Fibroblast of pulmonary artery (primary cell): ENCODE results near the gene ASCL2.

Source experiments
- DNase-seq: peaks from one replicate; pipeline ENCODE4 v3.0.0-alpha.2; 2010; ENCODE audit warnings: low read depth
- H3K4me3 ChIP-seq: replicated peaks from 2 replicates; pipeline ENCODE4 v1.5.1; 2011; ENCODE audit warnings: low read depth, mild to moderate bottlenecking, control low read depth, low read length, moderate library complexity
- TF ChIP-seq, protein P1 (sequence below): IDR thresholded peaks from 2 replicates; pipeline ENCODE4 v1.5.1; 2011; ENCODE audit warnings: mild to moderate bottlenecking, control low read depth, low read length, inconsistent platforms; ENCODE audit errors: missing control alignments

The ASCL2 gene

DNA sequence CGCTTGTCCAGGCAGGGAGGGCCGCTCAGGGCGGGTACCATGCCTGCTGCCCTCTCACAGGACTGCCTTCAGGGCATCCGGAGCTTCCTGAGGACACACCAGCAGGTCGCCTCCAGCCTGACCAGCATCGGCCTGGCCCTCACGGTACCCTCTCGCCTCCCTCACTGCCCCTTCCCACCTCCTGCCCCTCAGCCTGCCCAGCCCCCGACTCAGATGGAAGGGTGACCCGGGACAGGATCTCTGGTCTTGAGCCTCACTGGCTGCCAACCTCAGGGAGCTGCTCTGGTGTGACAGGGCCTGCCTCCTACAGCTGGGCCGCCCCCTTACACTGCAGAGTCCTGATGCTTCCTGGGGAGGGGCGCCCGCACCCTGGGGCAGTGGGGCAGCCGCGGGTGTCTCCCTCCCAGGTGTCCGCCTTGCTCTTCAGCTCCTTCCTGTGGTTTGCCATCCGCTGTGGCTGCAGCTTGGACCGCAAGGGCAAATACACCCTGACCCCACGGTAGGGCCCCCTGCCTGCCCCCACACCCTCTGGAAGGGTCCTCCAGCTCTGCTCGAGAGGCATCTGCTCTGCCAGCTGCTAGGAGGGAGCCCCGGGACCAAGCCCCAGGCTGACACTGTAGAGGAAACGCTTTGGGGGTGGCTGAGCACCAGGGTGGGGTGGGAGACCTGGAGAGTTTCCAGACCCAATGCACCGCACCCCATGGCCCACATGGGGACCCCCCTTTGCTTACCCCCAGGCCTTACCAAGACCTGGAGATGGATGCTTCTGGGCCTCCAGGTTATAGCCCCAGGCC, 46.0 kb upstream of the ASCL2 start:
- TF ChIP-seq, protein P1, sequence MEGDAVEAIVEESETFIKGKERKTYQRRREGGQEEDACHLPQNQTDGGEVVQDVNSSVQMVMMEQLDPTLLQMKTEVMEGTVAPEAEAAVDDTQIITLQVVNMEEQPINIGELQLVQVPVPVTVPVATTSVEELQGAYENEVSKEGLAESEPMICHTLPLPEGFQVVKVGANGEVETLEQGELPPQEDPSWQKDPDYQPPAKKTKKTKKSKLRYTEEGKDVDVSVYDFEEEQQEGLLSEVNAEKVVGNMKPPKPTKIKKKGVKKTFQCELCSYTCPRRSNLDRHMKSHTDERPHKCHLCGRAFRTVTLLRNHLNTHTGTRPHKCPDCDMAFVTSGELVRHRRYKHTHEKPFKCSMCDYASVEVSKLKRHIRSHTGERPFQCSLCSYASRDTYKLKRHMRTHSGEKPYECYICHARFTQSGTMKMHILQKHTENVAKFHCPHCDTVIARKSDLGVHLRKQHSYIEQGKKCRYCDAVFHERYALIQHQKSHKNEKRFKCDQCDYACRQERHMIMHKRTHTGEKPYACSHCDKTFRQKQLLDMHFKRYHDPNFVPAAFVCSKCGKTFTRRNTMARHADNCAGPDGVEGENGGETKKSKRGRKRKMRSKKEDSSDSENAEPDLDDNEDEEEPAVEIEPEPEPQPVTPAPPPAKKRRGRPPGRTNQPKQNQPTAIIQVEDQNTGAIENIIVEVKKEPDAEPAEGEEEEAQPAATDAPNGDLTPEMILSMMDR, result no peak
- H3K4me3 ChIP-seq, result no peak overlapping the region
- DNase-seq, result no peak

DNA sequence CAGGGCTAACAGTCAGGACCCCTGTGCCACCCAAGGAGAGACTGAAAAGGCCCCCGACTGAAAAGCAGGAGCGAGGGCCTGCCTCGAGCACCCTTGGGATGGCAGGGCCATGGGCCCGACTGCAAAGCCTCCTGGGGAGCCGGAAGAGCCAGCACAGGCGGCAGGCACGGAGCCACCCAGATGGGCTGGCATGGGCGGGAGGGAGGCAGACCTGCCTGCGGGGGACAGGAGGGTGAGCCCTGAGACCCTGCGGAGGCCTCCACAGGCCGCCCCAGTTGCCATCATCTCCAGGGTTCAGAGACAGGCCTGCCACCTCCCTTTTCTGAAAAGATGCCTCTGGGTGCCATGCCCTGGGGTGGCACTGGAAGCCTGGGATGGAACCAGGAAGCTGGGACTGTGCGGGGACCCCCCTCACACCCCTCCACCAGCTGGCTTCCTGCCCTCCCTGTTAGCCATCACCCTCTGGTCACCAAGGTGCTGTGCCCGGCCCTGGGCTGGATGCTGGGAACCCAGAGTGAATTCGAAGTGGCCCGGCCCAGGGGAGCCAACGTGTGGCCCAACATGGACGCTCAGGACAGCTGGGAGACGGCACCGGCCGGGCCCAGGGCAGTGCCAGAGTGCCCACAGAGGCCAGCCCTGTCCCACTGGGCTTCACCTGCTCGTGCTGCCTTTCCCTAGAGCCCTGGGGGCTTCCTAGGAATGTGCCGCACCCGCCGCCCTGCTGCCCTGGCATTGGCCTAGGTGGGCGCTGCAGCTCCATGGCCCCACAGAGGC, 45.2 kb upstream of the ASCL2 start:
- TF ChIP-seq, protein P1, result no peak
- no peak for DNase-seq
- H3K4me3 ChIP-seq, result no peak overlapping the region

DNA sequence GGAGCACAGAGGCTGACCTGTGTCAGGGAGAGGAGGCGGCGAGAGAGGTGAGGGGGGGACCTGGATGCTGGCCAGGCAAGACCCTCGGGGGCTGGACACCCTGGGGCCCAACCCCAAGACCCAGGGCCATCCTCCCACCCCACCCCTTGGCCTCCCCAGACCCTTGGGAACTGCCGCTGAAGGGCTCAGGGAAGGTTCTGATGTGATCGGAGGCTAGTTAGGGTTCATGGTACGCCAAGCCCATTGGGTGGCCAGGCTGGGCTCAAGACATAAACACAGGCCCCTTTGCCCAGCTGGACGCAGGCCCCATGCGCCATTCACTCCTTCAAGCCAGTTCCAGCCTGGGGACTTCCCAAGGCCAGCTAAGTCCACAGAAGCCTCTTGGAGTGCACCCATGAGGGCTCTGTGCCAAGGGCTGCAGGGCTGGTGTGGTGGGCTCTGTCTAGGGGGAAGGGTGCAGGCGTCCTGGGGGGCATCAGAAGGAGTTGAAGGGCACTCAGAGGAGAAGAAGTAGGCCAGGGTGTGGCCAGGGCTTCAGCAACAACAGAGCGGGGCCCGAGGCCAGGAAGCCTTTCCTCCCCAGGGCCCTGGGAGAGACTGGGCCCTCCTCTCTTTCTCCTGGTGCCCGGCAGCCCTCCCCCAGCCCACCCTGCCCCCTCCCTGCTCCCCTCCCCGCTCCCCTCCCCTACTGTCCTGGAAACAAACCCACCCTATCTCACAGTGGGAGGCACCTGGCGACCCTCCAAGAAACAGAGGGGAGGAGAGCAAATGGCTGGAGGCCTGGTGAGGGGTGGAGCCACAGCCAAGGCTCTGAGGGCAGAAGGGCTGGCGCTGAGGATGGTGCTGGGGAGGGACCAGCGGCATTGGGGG, 44.4 kb upstream of the ASCL2 start:
- H3K4me3 ChIP-seq, result no peak overlapping the region
- TF ChIP-seq, protein P1, result no peak
- DNase-seq, result peak; percentile 96

DNA sequence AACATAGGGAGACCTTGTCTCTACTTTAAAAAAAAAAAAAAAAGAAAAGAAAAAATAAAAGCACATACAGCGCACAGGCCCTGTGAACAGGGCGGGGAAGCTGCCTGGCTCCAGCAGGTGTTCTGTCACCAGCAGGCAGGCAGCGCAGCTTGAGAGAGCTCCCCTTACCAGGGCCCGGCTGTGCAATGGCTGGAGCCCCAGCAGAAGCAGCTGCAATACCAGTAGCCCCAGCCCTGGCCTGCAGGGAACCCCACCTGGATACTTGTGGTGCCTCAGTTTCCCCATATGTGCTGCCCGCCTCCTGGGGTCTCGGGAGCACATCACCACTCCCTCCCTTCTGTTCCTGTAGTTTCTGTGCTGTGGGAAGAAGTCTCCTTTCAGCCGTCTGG, 43.7 kb upstream of the ASCL2 start:
- TF ChIP-seq, protein P1, result no peak
- DNase-seq, result no peak
- no peak overlapping the region for H3K4me3 ChIP-seq

DNA sequence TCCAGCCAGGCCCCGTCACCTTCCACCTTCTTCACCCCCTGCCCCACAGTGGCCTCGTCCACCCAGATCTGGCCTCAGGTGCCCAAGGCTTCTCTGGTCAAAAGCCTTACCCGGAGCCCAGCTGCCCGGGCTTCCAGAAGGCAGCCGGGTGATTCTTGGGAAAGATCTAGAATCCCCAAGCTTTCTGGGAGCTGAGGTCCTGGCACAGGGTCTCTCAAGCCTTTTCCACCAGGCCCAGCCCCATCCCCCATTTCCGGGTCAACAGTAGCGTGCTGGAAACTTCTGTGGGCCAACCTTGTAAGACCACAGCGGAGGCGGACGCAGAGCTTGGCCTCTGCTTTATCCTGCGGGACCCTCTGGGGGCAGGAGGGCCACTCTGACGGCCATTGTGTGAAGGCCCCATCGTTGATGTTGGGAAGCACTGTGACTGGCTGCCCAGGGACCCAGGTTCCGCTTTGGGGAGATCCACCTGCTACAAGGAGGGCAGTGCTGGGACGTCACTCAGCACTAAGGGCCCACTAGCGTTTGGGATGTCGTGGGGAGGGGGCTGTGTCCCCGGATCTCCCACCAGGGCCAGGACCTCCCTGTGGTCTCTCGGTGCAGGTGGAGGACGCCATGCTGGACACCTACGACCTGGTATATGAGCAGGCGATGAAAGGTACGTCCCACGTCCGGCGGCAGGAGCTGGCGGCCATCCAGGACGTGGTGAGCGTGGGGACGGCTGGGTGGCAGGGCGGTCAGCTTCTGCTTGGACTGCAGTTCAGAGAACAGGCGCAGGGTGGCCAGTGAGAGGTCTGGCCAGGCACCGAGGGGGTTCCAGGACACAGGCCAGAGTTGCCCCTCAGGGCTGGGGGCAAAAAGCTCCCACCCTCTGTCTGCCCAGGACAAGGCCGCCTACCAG, 42.9 kb upstream of the ASCL2 start:
- no peak for DNase-seq
- TF ChIP-seq, protein P1, result no peak
- no peak overlapping the region for H3K4me3 ChIP-seq
